ENCODE data around the gene CTPS2.

CTPS2 gene

DNA sequence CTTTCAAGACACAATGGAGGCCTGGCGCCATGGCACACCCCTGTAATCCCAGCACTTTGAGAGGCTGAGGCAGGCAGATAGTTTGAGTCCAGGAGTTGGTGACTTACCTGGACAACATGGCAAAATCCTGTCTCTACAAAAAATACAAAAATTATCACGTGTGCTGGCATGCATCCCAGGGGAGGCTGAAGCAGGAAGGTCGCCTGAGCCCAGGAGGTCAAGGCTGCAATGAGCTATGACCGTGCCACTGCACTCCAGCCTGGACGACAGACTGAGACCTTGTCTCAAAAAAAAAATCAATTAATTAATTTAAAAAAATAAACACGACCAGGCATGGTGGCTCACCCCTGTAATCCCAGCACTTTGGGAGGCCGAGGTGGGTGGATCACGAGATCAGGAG, 2.0 kb upstream of the CTPS2 start:
- DNase-seq (ENCODE audit: low read depth) = no peak

DNA sequence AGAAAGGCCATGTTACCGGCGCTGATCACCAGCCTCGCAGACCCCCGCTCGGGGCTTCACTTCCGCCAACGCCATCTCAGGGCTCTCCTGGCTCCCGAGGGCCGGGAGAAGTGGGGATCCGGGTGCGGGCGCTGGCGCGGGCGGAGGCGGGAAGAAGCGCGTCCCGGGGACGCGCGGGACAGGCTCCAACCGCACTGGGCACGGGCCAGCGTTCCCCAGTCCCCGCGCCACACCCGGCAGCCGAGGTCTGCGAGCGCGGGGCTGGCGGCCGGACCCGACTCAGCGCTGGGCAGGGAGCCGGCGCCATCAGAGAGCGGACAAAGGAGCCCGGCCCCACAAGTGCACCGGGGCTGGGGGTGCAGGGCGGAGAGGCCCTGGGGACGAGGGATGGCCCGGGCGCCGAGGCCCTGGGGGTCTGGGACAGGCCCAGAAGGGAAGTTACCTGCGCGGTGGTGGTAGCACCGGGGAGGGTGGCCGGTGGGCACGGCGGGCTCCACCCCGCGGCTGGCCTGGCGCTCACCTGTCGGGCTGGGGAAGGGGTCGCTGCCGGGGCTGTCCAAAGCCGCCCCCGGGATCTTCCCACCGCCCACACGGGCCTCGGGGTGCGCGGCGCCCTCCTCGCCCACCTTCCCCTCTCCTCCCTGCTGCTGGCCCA, 449 bp downstream of the CTPS2 start:
- no peak for DNase-seq (ENCODE audit: low read depth)

DNA sequence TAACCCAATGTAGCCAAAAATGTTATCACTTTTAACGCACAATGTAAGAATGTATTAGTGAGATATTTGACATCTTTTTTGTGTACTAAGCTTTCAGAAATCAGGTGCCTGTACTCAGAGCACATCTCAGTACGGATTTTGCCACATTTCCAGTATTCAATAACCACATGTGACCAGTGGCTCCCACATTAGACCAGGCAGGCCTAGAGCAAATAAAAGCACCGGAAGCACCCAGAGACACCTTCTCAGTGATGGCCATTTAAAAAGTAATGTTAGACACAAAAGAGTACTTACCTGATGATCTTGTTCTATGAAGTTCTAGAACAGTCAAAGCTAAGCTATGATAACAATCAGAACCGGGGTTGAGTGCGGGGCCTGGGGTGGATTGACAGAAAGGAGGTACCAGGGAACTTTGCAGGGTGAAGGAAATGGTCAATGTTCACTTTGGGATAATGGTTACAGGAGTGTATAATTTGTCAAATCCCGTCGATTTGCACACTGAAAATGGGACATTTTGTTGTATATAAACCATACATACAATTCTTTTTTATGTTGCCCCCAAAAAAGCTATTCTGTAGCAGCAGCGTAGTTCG, 1.2 kb downstream of the CTPS2 start:
- no peak for DNase-seq (ENCODE audit: low read depth)

DNA sequence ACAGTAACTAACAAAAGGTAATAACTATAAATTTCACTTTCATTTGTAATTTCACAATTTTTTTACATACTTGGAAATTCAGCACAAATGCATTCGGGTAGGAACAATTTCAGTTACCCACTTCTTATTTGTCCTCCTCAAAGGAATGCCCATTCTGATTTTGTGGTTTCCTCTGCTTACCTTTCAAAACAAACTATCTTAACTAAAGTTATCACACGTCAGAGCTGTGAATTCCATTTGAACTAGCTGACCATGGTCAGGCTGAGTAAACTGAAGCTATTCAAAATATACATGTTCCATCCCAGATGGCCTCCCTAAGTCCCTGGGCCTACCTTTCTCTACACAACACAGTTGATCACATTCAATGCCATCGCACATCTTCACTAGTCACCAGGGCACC, 4.5 kb downstream of the CTPS2 start:
- no peak for DNase-seq (ENCODE audit: low read depth)

DNA sequence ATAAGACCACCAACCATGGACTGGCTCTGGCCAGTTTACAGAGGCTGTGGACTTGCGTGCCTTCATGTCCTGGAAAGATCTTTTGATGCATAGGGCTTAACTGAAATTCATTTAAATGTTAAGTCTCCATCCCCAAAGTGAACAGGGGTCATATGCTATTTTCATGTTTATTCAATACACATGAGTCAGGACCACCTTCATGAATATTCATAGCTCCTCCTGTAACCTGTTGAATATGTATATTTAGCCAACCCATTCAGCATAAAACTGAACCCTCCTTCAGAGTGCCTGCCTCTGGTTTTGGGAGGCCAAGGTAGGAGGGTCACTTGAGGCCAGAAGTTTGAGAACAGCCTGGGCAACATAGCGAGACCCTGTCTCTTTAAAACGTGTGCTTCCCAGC, 7.1 kb downstream of the CTPS2 start:
- DNase-seq (ENCODE audit: low read depth) = no peak

DNA sequence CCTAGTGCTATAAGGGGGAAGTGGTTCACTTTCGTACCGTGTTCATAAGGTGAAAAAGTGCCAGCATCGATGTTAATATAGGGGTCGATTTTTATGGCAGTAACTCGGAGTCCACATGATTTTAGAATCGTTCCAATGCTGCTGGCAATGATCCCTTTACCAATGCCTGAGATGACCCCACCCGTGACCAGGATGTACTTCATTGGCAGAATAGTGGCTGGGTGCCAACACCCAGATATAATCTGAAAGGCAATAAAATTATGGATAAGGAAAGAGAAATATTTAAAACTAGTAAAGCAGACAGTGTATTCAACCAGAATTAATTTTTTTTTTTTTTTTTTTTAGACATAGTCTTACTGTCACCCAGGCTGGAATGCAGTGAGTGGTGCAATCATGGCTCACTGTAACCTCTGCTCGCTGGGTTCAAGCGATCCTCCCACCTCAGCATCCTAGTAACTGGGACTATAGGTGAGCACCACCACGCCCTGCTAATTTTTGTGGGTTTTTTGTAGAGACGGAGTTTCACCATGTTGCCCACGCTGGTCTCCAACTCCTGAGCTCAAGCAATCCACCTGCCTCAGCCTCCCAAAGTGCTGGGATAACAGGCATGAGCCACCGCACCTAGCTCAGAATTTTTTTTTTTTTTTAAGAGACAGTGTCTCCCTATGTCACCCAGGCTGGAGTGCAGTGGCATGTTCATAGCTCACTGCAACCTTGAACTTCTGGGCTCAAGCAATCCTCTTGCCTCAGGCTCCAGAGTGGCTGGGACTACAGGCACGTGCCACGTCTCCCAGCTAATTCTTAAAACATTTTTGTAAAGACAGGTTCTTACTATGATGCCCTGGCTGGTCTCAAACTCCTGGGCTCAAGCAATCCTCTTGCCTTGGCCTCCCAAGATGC, 9.5 kb downstream of the CTPS2 start:
- DNase-seq (ENCODE audit: low read depth) = no peak

DNA sequence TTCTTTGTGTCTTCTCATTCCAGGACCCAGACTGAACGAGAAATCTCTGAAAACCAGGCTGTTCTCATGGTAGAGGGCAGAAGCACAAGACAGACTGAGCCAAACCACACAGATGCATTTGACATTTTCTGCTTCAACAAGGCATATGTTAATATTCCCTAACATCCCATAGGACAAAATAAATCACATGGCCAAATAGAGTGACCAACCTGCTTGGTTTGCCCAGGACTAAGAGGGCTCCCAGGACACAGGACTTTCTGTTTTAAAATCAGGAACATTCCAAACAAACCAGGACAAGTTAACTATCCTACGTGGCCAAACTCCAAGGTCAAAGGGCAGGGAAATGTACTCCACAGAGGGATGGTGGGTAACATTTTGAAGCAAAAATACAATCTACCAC, 11.7 kb downstream of the CTPS2 start:
- DNase-seq (ENCODE audit: low read depth) = no peak

DNA sequence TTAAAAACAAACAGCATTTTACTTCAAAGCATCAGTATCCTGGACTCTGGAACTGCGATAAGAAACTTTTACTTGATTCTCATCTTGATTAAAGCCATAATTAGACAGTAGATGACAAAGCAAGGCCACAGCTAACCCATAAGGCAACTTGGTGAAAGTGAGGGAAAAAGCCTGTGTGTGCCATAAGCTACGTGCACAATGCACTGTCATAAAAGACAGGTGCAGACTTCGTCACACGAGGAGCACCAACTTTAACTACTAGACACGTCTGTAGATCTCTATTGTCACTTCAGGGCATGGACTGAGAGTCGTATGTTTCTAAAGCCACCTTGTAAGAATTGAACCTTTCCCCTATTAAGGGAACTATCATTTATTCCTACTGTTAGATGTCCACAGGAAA, 13.1 kb downstream of the CTPS2 start:
- DNase-seq (ENCODE audit: low read depth) = no peak

DNA sequence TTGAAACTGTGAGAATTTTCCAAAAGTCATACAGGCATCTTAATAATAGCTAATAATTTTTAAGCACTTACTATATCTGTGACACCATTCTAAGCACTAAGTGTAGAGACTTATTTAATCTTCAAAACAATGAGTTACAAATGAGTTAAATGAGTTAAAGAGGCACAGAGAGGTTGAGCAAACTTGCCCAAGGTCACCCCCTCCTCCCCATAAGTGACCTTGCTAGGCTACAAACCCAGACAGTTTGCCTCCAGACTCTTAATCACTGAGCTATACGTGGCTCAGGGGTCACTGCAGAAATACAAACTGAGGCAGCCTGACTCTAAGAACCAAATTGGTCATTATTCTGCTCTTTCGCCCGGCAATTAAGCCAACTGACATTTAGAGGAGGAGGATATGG, 15.5 kb downstream of the CTPS2 start:
- DNase-seq (ENCODE audit: low read depth) = no peak

DNA sequence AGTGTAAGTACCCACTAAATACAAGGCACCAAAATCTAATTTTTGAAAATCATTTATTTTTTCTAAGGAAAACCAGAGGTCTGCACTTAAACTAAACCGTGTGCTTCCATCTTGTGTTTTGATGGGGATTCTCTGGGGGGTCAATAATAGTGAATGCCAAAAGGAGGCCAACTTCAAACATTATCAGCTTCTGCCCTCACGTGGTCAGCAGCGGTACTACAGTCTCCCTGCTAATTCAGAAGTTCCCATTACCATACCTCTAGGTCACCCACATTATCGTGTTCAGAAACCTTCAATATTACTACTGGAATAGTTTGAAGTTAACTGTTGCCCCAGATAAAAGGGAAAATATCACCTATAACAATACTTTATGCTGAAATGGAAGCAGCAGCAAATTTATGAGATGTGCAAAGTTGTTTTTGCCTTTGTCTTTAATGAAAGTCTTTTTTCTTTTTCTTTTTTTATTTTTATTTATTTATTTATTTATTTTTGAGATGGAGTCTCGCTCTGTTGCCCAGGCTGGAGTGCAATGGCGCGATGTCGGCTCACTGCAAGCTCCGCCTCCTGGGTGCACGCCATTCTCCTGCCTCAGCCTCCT, 17.3 kb downstream of the CTPS2 start:
- DNase-seq (ENCODE audit: low read depth) = peak; percentile 21

DNA sequence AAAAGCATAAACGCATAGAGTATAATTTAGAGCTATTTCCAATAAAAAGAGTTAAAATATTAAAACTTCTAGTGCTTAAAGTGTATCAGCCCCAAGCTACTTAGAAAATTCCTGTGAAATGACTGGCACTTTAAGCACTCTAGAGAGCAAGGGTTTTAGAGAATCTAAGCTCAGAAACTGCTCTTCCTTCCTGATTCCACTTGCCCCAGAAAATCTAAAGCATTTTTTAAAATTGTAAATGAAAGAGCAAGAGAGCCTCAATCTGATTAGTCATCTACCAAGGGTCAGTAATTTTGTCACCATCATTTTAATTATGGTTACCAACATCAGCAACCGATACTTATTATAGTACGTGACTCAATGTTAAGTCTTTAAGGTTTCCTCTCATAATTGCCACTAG, 25.0 kb downstream of the CTPS2 start:
- DNase-seq (ENCODE audit: low read depth) = no peak

DNA sequence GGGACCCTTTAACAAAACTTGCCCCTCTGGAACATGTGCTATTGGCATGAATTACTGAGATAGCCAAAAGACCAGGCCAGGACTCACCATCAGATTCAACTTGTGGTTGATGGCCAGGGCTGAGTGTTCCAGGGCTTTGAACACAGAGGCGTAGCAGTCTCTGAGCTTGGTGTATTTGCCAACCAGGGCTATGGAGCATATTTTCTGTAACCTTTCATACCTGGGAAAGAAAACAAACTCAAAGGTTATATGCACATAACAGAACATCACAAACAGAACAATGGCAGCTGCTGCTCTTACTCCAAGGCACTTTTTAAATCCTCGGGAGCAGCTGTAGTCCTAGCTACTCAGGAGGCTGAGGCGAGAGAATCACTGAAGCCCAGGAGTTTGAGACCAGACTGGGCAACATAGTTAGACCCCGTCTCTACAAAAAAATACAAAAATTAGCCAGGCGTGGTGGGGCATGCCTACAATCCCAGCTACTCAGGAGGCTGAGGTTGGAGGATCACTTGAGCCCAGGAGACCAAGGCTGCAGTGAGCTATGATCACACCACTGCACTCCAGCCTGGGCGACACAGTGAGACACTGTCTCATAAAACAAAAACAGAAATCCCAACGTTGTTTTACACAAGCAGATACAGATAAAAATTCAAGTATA, 29.3 kb downstream of the CTPS2 start:
- no peak for DNase-seq (ENCODE audit: low read depth)

DNA sequence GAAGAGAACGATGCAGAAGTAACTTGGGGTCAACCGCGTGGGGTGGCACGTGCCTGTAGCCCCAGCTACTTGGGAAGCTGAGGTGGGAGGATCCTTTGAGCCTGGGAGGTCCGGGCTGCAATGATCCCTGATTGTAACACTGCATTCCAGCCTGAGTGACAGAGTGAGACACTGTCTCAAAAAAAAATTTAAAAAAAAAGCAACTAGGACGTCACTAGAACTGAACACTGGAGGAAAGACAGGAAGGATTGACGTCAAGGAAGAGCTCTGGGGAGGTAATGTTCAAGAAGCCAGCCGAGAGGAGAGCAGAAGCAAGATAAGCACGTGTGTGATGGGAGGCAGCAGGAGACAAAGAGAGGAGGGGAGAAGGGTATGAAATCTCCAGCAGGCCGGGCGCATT, 33.8 kb downstream of the CTPS2 start:
- DNase-seq (ENCODE audit: low read depth) = peak; percentile 45

DNA sequence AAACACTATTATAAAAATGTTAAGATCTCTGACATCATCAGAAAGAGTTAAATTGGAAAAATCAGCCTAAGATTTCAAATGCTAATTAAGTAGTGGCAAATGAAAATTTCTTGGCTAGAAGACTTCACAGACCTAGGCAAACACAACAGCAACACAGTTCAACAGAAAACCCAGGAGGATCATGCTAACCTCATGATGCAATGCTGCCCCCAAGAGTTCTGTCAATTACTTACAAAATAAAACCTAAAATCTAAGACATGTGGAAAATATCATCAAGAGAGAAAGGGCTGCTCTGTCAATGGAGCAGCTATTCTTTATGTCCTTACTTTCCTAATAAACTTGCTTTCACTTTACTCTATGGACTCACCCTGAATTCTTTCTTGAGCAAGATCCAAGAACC, 41.5 kb downstream of the CTPS2 start:
- peak; percentile 55 for DNase-seq (ENCODE audit: low read depth)

DNA sequence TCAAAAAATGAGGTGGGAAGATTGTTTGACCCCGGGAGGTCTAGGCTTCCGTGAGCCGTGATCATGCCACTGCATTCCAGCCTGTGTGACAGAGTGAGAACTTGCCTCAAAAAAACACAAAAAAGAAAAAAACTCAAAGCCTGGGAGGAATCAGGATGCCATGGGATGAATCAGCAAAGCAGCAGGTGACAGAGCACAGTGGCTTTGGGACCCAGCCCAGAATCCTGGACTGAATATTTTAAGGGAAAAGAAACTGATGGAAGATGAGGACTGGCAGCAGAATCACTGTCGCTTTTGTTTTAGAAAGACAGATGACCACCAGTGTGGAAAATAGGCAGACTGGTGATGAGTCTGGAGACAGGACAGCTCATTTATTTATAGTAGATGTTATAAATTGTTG, 45.9 kb downstream of the CTPS2 start:
- no peak for DNase-seq (ENCODE audit: low read depth)

DNA sequence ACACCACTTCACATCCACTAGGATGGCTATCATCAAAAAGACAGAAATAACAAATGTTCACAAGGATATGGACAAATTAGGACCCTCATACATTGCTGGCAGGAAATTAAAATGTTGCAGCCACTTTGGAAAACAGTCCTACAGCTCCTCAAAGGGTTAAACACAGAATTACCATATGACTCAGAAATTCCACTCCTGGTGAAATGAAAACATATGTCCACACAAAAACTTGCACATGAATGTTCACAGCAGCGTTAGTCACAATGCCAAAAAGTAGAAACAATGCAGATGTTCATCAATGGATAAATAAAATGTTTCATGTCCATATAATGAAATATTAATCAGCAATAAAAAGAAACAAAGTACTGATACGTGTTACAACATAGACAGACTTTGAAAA, 47.4 kb downstream of the CTPS2 start:
- peak; percentile 43 for DNase-seq (ENCODE audit: low read depth)

DNA sequence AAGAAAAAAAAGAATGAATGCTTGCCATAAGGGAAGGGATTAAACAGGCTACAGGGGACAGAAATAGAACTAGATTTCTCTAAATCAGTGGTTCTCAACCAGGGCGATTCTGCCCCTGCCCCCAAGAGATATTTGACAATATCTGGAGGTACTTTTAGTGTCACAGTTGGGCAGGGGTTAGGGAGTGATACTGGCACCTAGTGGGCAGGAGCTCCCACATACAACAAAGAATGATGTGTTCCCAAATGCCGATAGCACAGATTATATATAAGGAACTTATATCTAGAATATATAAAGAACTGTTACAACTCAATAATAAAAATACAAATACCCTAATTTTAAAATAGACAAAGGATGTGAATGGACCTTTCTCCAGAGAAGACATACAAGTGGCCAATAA, 47.8 kb downstream of the CTPS2 start:
- DNase-seq (ENCODE audit: low read depth) = no peak

DNA sequence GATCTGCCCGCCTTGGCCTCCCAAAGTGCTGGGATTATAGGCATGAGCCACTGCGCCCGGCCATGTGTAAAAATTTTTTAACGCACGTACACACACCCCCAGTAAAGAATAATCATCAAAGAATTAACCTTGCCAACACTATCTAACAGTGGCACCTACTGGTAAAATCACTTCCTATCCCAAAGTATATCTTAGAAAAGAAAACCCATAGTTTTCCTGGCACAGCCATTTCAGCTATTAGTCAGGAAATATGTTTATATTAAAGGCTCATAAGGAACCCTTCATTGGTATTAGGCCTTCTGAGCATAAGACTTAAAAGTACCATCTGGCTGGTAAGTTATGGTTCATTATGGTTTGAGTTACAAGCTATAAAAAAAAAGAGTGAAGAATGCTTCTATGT, 48.4 kb downstream of the CTPS2 start:
- DNase-seq (ENCODE audit: low read depth) = peak; percentile 20

DNA sequence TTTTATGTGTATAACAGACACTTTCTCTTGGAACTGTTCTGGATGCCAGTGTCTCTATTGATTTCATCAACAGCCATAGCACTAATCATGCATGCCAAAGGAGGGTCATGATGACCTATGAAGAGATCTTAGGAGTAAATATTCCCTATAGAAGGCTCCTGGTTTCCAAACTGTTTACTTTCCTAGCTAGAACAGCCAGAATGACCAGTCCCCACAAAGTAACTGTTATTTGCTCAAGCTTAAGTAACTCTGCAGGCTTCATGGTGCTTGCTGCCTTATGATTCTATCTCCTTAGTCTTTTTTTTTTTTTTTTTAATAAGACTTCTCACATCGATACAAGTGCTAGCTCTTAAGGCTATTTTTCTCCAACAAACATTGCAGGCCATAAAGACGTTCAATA, 50.1 kb downstream of the CTPS2 start:
- no peak for DNase-seq (ENCODE audit: low read depth)

DNA sequence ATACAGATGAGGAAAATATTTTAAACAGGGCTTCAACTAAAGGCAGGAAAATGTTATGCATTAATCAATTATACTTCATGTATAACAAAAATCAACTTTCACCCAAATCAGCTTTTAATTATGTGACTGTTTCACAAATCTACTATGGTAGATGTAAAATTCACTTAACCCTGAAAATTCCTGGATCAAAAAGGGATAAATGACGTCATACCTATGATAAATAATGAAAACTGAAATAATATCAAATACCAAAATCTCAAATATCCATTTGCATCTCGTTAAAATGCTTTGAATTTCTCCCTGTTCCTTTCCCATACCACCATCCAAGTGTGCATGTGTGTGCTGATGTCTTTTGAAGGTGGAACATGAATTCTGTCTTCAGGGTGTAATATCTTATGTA, 51.0 kb downstream of the CTPS2 start:
- DNase-seq (ENCODE audit: low read depth) = no peak

DNA sequence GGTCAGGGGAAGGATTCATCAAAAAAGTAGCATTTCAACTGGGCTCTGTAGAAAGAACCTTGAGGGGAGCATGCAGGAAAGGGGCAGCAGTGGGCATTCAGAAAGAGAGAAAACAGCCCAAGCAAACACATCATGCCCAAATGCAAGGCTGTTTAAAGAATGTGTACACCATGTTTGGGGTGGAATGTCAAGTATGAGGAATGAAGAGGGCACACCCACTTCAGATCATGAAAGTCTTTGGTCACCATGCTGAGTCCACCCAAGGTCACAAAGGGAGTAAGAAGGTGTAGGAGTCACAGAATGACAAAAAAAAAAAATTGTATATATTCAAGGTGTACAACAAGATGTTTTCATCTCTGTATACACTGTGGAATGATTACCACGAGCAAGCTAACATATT, 53.1 kb downstream of the CTPS2 start:
- DNase-seq (ENCODE audit: low read depth) = no peak

DNA sequence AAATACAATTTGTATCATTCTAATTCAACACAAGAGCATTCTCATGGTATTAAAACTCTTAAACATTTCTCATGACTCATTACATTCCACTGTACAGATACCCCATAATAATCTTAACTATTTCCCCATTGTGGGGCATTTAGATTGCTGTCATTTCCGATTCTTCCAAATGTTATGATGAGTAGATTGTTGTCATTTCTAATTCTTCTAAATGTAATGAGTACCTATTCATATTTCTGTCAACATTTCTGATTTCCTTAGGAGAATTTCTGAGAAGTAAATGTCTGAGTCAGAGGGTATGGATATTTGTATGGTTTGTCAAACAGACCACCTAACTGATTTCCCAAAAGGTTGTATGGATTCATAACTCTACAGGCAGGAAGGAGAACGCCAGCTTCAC, 54.2 kb downstream of the CTPS2 start:
- DNase-seq (ENCODE audit: low read depth) = peak; percentile 52

Measured in amniotic epithelial cell (primary cell).